Breast epithelium (tissue), 3 donors: ENCODE results near the gene ECHS1.

Experiments
- POLR2A ChIP-seq: fragments of 450-650 bp; IDR thresholded peaks from one replicate; pipeline ENCODE4 v1.6.1; 2016; ENCODE audit warnings: antibody characterized with exemption, mild to moderate bottlenecking, moderate library complexity
- TF ChIP-seq, protein P1 (sequence below), 3 donors: fragments of 450-650 bp; IDR thresholded peaks; one replicate each; pipeline ENCODE4 v1.5.1; 2016 to 2017; ENCODE audit warnings: antibody characterized with exemption in 3 of 3, mild to moderate bottlenecking in 3 of 3, moderate library complexity in 3 of 3

GRCh38 chr10:133393401-133394063 is 20.4 kb upstream of the ECHS1 start:
- TF ChIP-seq, protein P1, sequence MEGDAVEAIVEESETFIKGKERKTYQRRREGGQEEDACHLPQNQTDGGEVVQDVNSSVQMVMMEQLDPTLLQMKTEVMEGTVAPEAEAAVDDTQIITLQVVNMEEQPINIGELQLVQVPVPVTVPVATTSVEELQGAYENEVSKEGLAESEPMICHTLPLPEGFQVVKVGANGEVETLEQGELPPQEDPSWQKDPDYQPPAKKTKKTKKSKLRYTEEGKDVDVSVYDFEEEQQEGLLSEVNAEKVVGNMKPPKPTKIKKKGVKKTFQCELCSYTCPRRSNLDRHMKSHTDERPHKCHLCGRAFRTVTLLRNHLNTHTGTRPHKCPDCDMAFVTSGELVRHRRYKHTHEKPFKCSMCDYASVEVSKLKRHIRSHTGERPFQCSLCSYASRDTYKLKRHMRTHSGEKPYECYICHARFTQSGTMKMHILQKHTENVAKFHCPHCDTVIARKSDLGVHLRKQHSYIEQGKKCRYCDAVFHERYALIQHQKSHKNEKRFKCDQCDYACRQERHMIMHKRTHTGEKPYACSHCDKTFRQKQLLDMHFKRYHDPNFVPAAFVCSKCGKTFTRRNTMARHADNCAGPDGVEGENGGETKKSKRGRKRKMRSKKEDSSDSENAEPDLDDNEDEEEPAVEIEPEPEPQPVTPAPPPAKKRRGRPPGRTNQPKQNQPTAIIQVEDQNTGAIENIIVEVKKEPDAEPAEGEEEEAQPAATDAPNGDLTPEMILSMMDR (IDR thresholded peaks at IDR 0.05) = no peak
- TF ChIP-seq POLR2A = no peak
